HG02981 (cell line): Measurements from ENCODE around the gene XPO5.
"Not testable (repeated sequence)": the region's sequence is repeated elsewhere in the genome, so short reads cannot be mapped to it uniquely, and the experiment has no call there.

Experiments used
- ATAC-seq: cut with Tn5 transposase; IDR thresholded peaks from one replicate; pipeline ENCODE4 v1.9.1; 2021; ENCODE audit warnings: mild to moderate bottlenecking, moderate library complexity; ENCODE audit not compliant: unreplicated experiment

The XPO5 gene

GRCh38 chr6:43499028-43499815, 76.6 kb downstream of the XPO5 start:
- ATAC-seq = no peak

DNA sequence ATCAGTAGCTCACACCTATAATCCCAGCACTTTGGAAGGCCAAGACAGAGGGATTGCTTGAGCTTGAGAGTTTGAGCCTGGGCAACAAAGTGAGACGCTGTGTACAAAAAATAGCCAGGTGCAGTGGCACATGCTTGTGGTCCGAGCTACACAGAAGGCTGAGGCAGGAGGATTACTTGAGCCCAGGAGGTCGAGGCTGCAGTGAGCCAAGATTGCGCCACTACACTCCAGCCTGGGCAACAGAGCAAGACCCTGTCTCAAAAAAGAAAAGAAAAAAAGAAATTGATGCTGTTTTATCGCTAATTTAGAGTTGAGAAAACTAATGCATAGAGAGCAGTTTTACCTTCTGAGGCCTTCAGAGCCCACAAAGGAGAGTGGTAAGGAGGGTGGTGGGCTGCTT, 77.5 kb downstream of the XPO5 start:
- not testable (repeated sequence) for ATAC-seq

- no peak for ATAC-seq
Measured at GRCh38 chr6:43497689-43498088, 78.1 kb downstream of the XPO5 start.

DNA sequence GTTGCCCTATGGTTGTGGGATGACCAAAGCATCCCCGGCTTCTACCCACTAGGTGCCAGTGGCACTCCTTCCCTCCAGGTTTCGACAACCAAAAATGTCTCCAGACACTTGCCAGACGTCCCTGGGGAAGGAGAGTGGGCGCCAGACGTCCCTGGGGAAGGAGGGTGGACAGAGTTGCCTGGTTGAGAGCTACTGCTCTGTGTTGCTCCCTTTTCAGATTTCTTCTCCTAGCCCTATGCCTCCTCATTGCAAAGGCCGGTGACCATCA, 78.8 kb downstream of the XPO5 start:
- ATAC-seq = no peak

DNA sequence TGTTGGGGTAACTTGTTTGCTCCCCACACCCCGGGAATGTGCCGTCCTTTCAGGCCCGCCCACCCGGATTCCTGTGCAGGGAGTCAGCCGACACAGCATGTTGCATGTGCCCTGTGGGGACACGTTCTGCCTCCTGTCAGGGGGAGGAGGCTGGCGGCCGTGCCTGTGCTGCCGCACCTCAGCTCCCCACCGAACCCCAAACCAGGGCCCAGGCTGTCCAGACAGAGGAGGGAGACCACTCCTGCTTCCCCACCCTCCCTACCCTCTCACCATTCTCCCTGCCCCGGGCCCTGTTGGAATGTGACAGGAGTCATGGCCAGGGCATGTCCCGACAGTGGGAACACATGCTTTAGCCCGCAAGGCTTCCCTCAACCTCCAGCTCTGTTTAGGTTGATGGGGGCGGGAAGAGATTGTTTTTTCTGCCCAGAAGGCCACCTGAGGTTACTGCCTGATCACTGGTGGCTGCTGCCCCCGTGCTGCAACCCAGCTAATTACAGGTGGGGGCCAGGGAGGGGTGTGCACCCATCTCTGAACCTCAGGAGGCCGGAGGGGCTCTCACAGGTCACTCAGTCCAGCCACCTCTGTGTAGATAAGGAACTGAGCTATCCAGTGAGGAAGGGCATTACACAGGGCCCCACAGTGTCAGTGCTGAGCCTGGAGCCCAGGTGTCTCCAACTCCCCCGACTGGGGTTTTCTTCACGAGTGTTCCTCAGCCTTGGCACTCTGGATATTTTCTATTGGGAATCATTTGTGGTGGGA, 79.3 kb downstream of the XPO5 start:
- no peak for ATAC-seq

DNA sequence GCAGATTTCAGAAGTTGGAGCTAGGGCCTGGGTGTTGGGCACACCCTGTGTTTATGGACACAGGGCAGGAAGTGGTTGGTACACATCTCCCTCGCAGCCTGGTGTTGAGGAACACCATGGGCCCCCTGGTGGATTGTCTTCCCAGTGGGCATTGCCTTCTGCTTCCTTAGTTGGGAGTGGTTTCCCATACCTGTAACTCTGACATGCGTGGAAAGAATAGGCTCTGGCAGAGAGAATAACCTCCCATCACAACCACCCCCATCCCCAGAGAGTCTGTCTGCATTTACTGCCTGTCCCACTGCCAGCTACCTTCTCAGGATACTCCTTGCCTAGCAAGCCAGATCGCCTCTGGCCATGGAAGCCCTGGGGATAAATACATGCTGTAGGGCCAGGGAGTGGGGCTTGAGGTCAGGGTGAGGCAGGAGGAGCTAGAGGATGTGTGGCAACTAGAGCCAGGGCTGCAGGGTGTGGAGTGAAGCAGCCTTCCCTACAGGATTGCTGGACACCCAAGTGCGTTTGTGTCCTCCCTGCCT, 80.4 kb downstream of the XPO5 start:
- no peak for ATAC-seq

DNA sequence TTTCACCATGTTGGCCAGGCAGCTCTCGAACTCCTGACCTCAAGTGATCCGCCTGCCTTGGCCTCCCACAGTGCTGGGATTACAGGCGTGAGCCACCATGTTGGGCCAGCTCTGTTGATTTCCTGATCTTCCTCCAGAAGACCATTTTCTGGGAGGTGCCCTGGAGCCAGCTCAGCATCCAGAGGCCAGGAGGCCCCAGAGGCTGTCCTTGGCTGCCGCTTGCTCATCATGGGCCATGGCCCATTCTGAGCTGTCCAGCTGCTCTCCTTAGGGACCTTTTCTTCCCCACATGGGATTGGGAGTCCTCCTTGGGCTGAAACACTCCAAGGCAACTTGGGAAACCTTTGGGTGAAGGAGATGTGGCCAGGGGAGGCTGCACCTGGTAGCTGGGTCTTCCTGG, 81.1 kb downstream of the XPO5 start:
- ATAC-seq = no peak

- ATAC-seq = no peak
Measured at GRCh38 chr6:43494321-43494720, 81.5 kb downstream of the XPO5 start.

GRCh38 chr6:43493833-43494232, 82.0 kb downstream of the XPO5 start:
- no peak for ATAC-seq

- ATAC-seq = no peak
Measured at GRCh38 chr6:43493230-43493629, 82.6 kb downstream of the XPO5 start.

- no peak for ATAC-seq
Measured at GRCh38 chr6:43492673-43493072, 83.2 kb downstream of the XPO5 start.

- no peak for ATAC-seq
Measured at GRCh38 chr6:43491750-43492661, 83.8 kb downstream of the XPO5 start.

- ATAC-seq = no peak
Measured at GRCh38 chr6:43490523-43490939, 85.3 kb downstream of the XPO5 start.

- ATAC-seq = no peak
Measured at GRCh38 chr6:43489277-43490072, 86.4 kb downstream of the XPO5 start.

DNA sequence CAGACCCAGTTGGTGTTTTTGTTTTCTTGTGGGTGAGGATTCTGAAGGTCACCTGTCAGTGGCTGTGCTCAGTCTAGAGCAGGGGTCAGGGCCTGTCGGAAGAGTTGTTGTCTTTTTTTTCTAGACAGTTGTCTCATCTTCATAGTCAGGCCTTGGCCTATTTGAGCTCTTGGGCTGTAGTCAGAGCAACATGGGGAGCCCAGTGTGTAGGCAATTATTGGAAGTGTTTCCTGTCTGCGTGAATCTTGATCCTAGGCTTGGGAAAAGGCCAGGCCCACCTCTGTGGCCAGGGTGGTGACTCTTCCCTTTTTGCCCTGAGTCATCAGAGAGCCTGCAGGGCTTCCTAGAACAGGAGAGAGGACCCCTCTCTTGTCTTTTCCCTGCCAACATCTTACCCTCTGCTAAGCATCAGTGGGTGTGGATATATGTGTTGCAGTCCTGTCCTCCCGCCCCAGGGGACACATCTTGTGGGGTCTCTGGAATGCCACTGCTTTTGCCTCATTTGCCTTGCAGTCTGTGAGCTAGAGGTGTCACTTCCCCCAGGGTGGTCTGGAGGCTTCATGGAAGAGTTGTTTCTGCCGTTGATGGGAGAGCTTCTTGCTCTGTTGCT, 87.1 kb downstream of the XPO5 start:
- no peak for ATAC-seq

DNA sequence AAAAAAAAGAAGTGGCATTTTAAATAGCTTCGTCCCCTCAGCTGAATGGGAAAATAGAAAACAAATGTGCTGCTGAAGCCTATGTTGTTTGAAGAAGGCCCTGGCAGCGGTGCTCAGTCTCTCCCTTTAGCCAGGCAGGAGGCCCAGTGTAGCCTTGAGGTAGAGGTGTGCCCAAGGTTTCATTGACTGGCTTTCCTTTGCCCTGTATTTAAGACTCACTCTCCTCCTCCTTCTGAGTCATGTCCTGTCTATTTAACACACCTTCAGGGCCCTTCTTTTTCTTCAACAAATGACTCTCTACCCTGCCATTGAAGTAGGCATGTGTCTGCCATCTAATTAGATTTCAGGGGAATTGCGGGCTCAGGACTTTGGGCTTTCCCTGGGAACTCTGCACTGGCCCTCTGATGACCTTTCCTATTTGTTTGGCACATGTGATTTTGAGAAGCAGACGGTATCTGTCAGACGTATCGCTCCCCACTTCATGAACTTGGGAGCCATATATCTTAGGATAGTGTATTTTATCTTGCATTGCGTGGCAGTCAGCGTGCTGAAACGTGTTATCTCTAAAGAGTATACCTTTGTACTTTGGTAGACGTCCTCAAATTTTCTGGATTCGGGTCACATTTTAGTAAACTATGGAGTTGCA, 94.1 kb downstream of the XPO5 start:
- ATAC-seq = no peak

GRCh38 chr6:43481075-43481474, 94.8 kb downstream of the XPO5 start:
- no peak for ATAC-seq

DNA sequence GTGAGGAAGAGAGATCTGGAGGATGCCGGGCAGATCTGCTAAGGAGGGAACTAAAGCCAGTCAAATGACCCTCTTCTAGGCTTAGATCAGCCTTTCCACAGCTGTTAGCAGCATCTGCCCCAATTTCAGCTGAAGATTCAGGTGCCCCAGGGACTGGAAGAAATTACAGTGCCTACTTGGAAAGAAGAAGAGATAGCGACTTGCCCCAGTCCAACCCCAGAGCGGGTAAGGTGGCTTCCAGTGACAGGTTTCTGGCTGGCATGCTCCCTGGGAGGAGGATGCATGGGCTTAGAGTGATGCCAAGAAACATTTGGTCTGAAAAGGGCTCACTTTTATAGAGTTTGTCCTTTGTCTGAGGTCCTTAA, 97.8 kb downstream of the XPO5 start:
- ATAC-seq = no peak

DNA sequence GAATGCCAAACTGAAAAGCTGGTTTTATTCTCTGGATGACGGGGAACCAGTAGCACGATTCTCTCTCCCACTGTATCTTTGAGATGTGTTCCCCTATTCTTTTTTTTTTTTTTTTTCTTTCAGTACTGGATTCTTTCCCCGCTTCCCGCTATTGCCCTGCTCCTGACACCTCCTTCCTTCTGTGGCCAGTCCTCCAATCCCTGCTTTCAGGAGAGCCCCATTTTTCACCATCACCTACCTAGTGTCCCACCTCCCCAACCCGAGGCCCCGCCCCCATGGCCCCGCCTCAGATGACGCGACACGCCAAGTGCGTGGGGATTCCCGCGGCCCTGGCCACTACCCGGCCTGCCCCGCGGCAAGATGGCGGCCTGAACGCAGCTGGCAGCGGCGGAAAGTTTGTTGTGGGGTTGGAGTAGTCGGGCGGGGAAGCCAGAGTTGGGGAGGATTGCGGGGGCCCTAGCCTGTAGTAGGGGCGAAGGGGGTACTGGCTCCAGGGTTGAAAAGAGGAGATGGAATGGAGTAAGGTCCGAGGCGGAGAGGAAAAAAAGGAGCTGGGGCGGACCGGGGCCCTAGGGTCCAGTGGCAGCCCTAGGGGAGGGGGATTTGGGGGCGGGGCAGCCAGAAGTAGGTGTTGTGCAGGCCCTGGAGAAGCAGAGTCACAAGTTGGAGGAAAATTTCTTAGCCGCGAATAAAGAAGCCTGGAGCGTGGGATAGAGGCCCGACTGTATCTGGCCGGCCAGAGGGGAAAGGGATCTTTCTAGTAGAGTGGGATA, 98.4 kb downstream of the XPO5 start, which contains the start of gene TJAP1:
TSS of gene TJAP1 (plus strand) at position 336 of the 773 bp plus-strand sequence. CDS start 21,432 bp downstream, outside the sequence.
- peak; percentile 94 for ATAC-seq
